Aorta (tissue), 5 donors: ENCODE results near the gene B4GALT1. TPM values are rescaled to one million over a fixed set of nuclear protein-coding genes. Genes with fewer than 3 reads are reported as not detected.
A peak's percentile ranks its signal among the peaks of the same experiment; 100 is the strongest.

Experiments
- ATAC-seq: fragments of 200-7000 bp; cut with Tn5 transposase; one replicate; pipeline ENCODE4 v1.9.1; 2022; ENCODE audit warnings: moderate library complexity; ENCODE audit not compliant: low FRiP score
- DNase-seq, 2 donors: peaks; one replicate each; pipeline ENCODE4 v3.0.0-alpha.2; 2020
- H3K27ac ChIP-seq, 2 donors: one replicate each; pipeline ENCODE4 v1.5.1; 2013; ENCODE audit warnings: low read length in 2 of 2, mild to moderate bottlenecking in 2 of 2, moderate library complexity in 2 of 2, control low read depth in 1 of 2, inconsistent platforms in 1 of 2, low read depth in 1 of 2
- H3K27me3 ChIP-seq, 2 donors: one replicate each; pipeline ENCODE4 v1.6.1; 2013; ENCODE audit warnings: control low read depth in 1 of 2, low read length in 1 of 2, mild to moderate bottlenecking in 1 of 2, moderate library complexity in 1 of 2; ENCODE audit not compliant: insufficient read depth in 2 of 2, control insufficient read depth in 1 of 2
- H3K36me3 ChIP-seq, 2 donors: one replicate each; pipeline ENCODE4 v1.6.1; 2013; ENCODE audit warnings: control low read depth in 1 of 2, low read length in 1 of 2, mild to moderate bottlenecking in 1 of 2; ENCODE audit not compliant: insufficient read depth in 2 of 2, control insufficient read depth in 1 of 2
- H3K4me1 ChIP-seq, 2 donors: one replicate each; pipeline ENCODE4 v1.6.1; 2013; ENCODE audit warnings: low read length in 2 of 2, control low read depth in 1 of 2, mild to moderate bottlenecking in 1 of 2, moderate library complexity in 1 of 2; ENCODE audit not compliant: insufficient read depth in 2 of 2, control insufficient read depth in 1 of 2
- H3K4me3 ChIP-seq, 2 donors: one replicate each; pipeline ENCODE4 v1.5.1; 2013; ENCODE audit warnings: low read length in 2 of 2, control low read depth in 1 of 2, mild to moderate bottlenecking in 1 of 2
- H3K9me3 ChIP-seq: one replicate; pipeline ENCODE4 v1.6.1; 2013; ENCODE audit warnings: mild to moderate bottlenecking, low read length; ENCODE audit not compliant: control insufficient read depth
- WGBS, 2 donors: extraction: QIAGEN DNeasy Blood & Tissue Kit; methylation state at CpG; one replicate each; pipeline ENCODE4 v1.1.7; 2013; 5-methylcytosine and 5-hydroxymethylcytosine counted together
- intact Hi-C, 2 donors: fragments of 100-400 bp; cut with DNase I; formaldehyde crosslinking; loops; one replicate each; pipeline versions ENCODE4 v1.14.2 to v1.15.0; 2022
- polyA plus RNA-seq, 2 donors: library from polyadenylated mRNA; stranded (reverse); fragments of 200-250 nt; gene quantifications; one replicate each; pipeline ENCODE4 v1.2.3, GENCODE V29; 2013
- total RNA-seq, 2 donors: library from RNA; stranded (reverse); fragmentation: NEBNext Ultra II Directional; extraction: Animal tissue kit (Norgen Biotek cat#: 25700); gene quantifications; one replicate each; pipeline ENCODE4 v1.2.1, GENCODE V29; 2021
- donor health status: healthy with polysubstance abuse.
- donor health status: Bipolar disorder and iron deficiency.
- donor health status: DM: no; HTN: no; CAD: no.
- donor health status: DM: no; HTN: no; CAD: no.
- donor health status: DM: yes; HTN: yes; CAD: no.

The B4GALT1 gene
- total and polyA plus RNA-seq, 4 donors = 15.2 to 95.6 (median 55.2) TPM

DNA sequence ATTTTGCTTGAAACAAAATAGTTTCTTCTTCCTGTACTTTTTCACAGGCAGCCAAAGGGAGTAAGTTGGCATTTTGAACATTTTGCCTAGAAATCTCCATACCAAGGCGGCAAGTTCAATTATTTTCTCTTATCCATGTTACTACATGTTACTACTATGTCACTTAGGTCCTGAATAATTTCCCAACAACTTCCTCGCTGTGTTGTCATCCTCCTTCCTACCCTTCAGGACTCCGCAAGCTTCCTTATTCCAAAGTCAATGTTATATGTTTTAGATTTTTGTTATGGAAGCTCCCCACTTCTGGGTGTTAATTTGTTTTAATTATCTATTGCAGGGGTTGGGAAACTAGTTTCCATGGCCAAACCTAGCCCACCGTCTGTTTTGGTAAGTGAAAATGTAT lies 9.9 kb upstream of the B4GALT1 start:
- 94% methylated on average over 4 of the region's 4 CpGs for WGBS, 2 donors
- Histone ChIP-seq H3K36me3 (no peaks in the 10 kb centered on the region), H3K9me3 (no peaks in the 10 kb centered on the region), H3K27ac (no peak overlapping the region), H3K4me1 (peaks cover 3 to 10% of the 10 kb centered on the region in 2 donors), H3K4me3 (no peak overlapping the region), H3K27me3 (no peaks in the 10 kb centered on the region)
- no peak for DNase-seq
- no peak for ATAC-seq
- intact Hi-C loops = no loop called here

DNA sequence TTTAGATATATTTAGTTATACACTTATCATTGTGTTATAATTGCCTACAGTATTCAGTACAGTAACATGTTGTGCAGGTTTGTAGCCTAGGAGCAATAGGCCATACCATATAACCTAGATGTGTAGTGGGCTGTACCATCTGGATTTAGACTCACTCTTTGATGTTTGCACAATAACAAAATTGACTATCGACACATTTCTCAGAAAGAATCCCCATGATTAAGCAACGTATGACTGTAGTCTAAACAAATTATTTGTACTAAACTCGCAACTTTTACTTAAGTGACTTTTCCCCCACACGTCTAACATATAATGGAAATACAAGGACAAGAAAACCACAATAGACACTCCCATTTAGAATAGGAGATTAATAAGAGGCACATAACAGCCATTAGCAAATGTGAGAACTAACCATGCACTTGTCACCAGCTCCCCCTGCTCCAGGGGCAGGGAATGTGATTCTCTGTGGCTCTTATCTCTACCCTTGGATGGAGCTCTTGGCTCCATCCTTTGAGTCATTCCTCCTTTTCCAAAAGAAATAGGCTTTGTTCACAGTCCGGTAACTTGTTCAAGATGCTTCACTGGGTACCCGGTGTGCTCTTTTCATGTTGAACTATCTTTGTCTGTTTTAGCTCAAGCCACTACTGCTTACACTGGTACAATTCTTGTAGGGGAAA lies 8.7 kb upstream of the B4GALT1 start:
- intact Hi-C loops = no loop called here
- peaks cover 3 to 6% of the 10 kb centered on the region in 2 donors for H3K4me1 ChIP-seq
- WGBS, 2 donors = 47 to 52% methylated on average over 6 of the region's 6 CpGs
- no peaks in the 10 kb centered on the region for H3K36me3 ChIP-seq
- no peaks in the 10 kb centered on the region for H3K27me3 ChIP-seq
- H3K4me3 ChIP-seq = no peak overlapping the region
- H3K27ac ChIP-seq = no peak overlapping the region
- ATAC-seq = no peak
- no peak for DNase-seq
- no peaks in the 10 kb centered on the region for H3K9me3 ChIP-seq

DNA sequence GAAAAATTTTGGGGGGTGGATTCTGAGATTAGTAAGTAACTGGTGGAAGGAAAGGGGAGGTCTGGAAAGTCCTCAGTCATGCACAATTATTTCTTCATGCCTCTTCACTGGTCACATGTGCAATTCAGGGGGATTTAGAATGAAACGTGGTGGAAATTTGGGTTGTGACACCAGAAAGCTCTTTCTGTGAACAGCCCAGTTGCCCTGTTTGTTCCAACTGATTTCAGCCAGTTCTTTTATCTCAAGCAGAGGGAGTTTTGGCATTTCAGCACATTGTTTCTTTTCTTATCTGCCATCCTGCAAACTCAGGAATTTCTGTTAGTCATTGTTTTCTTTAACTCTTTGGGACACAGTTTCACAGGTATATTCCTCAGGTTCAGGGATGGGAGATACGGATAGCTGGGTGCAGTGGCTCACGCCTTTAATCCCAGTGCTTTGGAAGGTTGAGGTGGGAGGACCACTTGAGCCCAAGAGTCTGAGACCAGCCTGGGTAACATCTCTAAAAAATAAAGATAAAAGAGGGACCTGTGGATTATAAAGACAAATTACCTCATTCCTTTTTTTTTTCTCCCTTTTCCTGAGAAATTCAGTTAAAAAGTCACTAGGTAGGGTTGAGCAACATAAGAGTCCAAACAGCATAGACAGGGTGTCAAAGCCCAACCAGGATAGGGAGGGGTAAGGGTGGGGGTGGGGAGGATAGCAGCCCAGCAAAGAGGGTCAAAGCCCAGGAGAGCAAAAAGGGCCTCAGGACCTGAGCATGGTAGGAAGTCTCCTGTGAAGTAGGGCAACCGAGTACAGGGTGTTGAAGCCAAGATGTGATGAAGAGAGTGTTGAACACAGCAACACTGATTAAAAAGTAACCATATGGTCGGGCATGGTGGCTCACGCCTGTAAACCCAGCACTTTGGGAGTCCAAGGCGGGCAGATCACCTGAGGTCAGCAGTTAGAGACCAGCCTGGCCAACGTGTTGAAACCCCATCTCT lies 5.4 kb upstream of the B4GALT1 start:
- peak overlapping the region in 1 of 2 donors; percentile 8 for H3K27ac ChIP-seq
- no peaks in the 10 kb centered on the region for H3K27me3 ChIP-seq
- no peak for DNase-seq
- WGBS, 2 donors = 64 to 66% methylated on average over 8 of the region's 8 CpGs
- H3K4me1 ChIP-seq = peaks cover 0 to 6% of the 10 kb centered on the region in 2 donors
- no peaks in the 10 kb centered on the region for H3K36me3 ChIP-seq
- H3K4me3 ChIP-seq = no peak overlapping the region
- ATAC-seq = peak; percentile 24
- intact Hi-C loops = no loop called here
- no peaks in the 10 kb centered on the region for H3K9me3 ChIP-seq

DNA sequence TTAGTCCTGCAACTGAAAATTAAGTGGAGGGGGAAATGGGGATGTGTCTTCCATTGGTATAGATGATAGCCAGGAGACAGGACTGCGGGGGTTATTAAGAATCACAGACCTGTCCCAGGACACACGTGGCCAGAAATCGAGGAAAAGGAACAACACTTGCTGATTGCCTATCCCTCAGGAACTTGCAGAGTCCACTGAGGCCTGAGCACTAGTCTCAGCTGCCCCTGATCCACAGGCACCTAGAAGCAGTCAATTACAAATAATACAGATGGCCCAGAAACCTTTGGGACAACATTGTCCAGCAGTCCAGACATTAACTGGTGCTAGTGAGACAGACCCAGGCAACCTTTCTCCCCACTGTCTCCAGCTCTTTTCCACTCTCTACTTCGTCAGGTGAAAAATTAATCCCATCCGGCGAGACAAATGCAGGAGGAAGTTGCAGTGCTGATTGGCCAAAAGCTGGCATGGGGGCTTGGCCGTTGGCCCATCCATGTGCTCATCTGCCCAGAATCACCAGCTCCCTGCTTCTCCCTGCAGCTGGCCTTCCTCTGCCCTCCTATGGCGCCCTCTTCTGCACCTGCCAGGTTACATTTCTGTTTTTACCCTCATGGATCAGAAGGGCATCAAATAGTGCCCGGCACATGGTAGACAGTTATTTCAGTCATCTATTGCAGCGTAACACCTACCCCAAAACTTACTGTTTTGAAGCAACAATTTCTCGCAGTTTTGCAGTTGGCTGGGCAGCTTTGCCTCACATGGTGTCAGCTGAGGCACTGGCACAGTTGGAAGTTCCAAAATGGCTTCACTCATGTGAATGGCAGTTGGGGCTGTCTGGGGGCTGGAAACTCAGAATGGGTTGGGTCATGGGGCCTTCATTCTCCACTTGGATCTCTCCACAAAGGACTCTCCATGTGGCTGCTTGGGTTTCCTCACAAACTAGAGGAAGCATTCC lies 3.6 kb upstream of the B4GALT1 start:
- Histone ChIP-seq H3K27ac (no peak overlapping the region), H3K4me3 (no peak overlapping the region), H3K27me3 (no peaks in the 10 kb centered on the region), H3K4me1 (peaks cover 0 to 6% of the 10 kb centered on the region in 2 donors), H3K36me3 (no peaks in the 10 kb centered on the region), H3K9me3 (no peaks in the 10 kb centered on the region)
- WGBS, 2 donors = 83 to 85% methylated on average over 11 of the region's 11 CpGs
- intact Hi-C loops = no loop called here
- peak in 1 of 2 donors; percentile 73 for DNase-seq
- ATAC-seq = no peak

DNA sequence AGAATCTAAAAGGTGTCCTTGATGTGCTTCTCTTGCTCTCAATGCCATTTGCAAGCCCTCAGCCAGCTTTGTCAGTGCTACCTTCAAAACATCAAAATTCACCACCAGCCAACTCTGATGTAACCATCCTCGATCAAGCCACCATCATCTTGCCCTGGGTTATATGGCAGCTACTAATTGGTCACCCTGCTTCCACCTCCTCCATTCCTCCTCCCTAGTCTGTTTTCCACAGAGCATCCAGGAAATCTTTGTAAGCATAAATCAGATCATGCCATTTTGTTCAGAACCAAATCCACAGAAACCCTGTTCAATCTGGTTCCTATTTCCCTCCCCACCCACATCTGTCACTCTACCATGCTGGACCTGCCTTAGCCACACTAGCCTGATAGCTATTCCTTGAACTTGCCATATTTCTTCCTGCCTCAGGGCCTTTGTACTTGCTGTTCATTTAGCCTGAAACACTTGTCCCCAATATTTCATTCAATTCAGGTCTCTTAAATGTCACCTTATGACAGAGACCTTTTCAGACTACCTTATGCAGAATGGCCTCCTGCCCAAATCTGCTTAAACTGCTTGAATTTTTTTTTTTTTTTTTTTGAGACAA lies 1.9 kb upstream of the B4GALT1 start:
- no peaks in the 10 kb centered on the region for H3K9me3 ChIP-seq
- WGBS, 2 donors = 56 to 85% methylated on average over 1 of the region's 1 CpG
- H3K4me1 ChIP-seq = peaks cover 0 to 7% of the 10 kb centered on the region in 2 donors
- no peak for ATAC-seq
- no peak overlapping the region for H3K27ac ChIP-seq
- H3K27me3 ChIP-seq = no peaks in the 10 kb centered on the region
- intact Hi-C loops = no loop called here
- no peak overlapping the region for H3K4me3 ChIP-seq
- no peaks in the 10 kb centered on the region for H3K36me3 ChIP-seq
- DNase-seq = no peak

DNA sequence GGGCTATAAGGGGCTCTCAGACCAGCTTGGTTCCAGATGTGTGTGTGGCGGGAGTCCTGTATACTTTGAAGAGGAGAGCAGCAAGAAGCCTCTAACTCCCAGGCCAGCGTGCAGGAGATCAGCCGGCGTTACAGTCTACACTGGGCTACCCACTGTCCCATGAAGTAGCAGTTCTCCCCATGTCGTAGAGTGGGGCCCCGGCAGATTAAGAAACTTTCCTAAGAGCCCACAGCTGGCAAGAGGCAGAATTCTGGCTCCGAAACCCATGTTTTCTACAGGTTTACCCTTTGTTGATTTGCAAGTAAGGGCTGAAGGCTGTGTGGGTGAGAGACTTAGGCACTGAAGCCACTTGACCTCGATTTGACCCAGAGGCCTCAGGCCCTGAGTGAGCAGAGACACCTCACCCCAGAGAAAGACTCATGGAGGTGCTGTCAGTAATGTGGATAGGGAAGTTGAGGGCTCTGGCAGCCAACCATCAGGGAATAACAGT lies 881 bp upstream of the B4GALT1 start:
- H3K4me3 ChIP-seq = peak overlapping the region; percentile 9 to 10
- no peak for DNase-seq
- no peaks in the 10 kb centered on the region for H3K9me3 ChIP-seq
- peaks cover 0 to 17% of the 10 kb centered on the region in 2 donors for H3K4me1 ChIP-seq
- H3K36me3 ChIP-seq = no peaks in the 10 kb centered on the region
- 12 to 20% methylated on average over 8 of the region's 8 CpGs for WGBS, 2 donors
- peak overlapping the region; percentile 23 to 90 for H3K27ac ChIP-seq
- no peak for ATAC-seq
- H3K27me3 ChIP-seq = no peaks in the 10 kb centered on the region
- intact Hi-C loops = loop anchor here in 1 of 2 donors (1.0 kb wide), 1 partner anchor 30 kb away; no protein-coding TSS in a partner anchor

DNA sequence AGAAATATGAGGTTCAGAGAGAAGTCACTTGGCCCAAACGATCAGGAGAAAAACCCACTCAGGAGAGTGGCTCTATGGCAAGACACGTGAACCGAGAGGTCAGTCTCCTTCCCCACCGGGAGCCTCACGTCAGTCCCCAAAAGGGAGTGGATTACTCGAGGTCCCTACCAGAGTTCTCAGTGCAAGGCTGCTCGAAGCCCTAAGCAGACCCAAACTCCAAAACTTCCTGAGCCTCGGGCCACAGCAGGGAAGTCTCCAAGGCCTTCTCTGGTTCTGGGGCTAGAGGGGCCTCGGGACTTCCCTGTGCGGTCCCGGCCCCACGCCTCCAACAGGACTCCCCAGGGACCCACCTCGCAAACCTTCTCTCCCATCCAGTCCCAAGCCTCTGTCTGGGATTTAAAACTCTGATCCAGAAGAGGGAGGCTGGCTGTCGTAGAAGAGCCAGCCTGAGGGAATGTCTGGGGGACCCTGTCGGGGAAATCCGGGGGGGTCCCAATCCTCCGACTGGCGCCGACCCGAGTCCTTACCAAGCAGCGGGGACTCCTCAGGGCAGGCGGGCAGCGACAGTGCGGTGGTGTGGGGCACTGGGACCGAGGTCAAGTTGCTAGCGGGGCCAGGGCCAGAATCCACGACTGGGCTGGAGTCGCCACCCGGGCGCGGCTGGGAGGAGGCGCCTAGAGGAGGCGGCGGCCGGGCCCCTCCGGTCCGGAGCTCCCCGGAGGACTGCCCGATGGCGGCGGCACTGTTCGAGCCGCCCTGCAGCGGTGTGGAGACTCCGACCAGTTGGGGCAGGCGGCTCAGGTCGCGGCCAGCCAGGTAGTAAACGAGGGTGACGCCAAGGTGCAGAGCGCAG lies 679 bp downstream of the B4GALT1 start:
- DNase-seq = peak; percentile 76 to 89
- 0% methylated on average over 44 to 51 of the region's 51 CpGs for WGBS, 2 donors
- H3K9me3 ChIP-seq = no peaks in the 10 kb centered on the region
- no peaks in the 10 kb centered on the region for H3K27me3 ChIP-seq
- H3K4me3 ChIP-seq = peak overlapping the region; percentile 92
- H3K36me3 ChIP-seq = no peaks in the 10 kb centered on the region
- H3K4me1 ChIP-seq = peaks cover 0 to 18% of the 10 kb centered on the region in 2 donors
- intact Hi-C loops = loop anchor here in 1 of 2 donors (1.0 kb wide), 1 partner anchor 32 kb away; no protein-coding TSS in a partner anchor
- ATAC-seq = peak; percentile 61
- peak overlapping the region; percentile 32 to 95 for H3K27ac ChIP-seq
